SK-N-MC (cell line): ENCODE data around the gene CCDC30.

Experiments
- EZH2 ChIP-seq: fragments of 200-600 bp; sonication (generic); IDR thresholded peaks from one replicate; pipeline ENCODE4 v1.6.1; 2017; ENCODE audit warnings: antibody characterized with exemption
- FOXP2 ChIP-seq: optimal IDR thresholded peaks from 2 replicates; pipeline ENCODE3; 2011; ENCODE audit warnings: mild to moderate bottlenecking, moderate library complexity; ENCODE audit not compliant: insufficient read depth; ENCODE audit errors: extremely low read length, control extremely low read depth
- POLR2AphosphoS5 ChIP-seq: IDR thresholded peaks from 2 replicates; pipeline ENCODE4 v1.6.1; 2012; ENCODE audit warnings: mild to moderate bottlenecking, low read depth, low read length, borderline replicate concordance

DNA sequence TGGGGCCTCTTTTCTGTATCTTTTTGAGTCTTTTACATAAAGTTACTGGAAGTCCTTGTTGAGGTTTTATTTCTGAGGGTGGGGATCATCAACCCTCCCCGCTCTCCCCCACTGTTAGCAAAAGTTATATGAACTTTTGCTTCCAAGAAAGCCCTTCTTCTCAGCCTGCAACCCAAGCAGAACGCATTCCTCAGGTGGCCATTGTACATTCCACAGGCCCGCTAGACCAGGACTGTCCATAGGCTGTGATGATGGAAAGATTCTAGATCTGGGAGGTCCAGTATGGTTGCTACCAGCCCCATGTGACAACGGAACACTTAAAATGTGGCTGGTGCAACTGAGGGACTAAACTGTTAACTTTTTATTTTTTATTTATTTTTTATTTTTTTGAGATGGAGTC lies 207.3 kb downstream of the CCDC30 start:
- no peak for TF ChIP-seq EZH2
- TF ChIP-seq POLR2AphosphoS5, result no peak
- no peak for TF ChIP-seq FOXP2
